Thoracic aorta (tissue), 2 donors: Measurements from ENCODE around the gene MEPCE. TPM values are rescaled to one million over a fixed set of nuclear protein-coding genes. Genes with fewer than 3 reads are reported as not detected.

ENCODE experiments used
- ATAC-seq: fragments of 150-250 bp; one replicate; pipeline ENCODE4 v1.8.0; 2017; ENCODE audit warnings: low read depth; ENCODE audit not compliant: insufficient number of reproducible peaks, low FRiP score
- DNase-seq: peaks from one replicate; pipeline ENCODE4 v3.0.0-alpha.2; 2020; ENCODE audit warnings: low spot score
- H3K27ac ChIP-seq, 2 donors: fragments of 200-600 bp; sonication (generic); 1 replicate in 1 of 2; 2 replicates in 1 of 2; pipeline ENCODE4 v1.5.1; 2016; ENCODE audit warnings: mild to moderate bottlenecking in 2 of 2, moderate library complexity in 2 of 2
- H3K27me3 ChIP-seq: fragments of 200-600 bp; sonication (generic); replicated peaks from 2 replicates; pipeline ENCODE4 v1.6.0; 2016; ENCODE audit warnings: mild to moderate bottlenecking; ENCODE audit not compliant: insufficient read depth
- H3K36me3 ChIP-seq: fragments of 200-600 bp; sonication (generic); one replicate; pipeline ENCODE4 v1.5.1; 2016
- H3K4me1 ChIP-seq, 2 donors: fragments of 200-600 bp; sonication (generic); 1 replicate in 1 of 2; 2 replicates in 1 of 2; pipeline versions ENCODE4 v1.5.1 to v1.6.0; 2016; ENCODE audit warnings: low read depth in 2 of 2, mild to moderate bottlenecking in 1 of 2; ENCODE audit not compliant: control insufficient read depth in 1 of 2
- H3K4me3 ChIP-seq: fragments of 200-600 bp; sonication (generic); 2 replicates; pipeline ENCODE4 v1.5.1; 2016; ENCODE audit warnings: mild to moderate bottlenecking
- H3K9me3 ChIP-seq: fragments of 200-600 bp; sonication (generic); 2 replicates; pipeline ENCODE4 v1.5.1; 2016
- total RNA-seq, 2 donors: library from RNA; depleted of rRNA; stranded (reverse); fragments of >200 nt; gene quantifications; one replicate each; pipeline versions ENCODE4 v1.1.0 to v1.2.3, GENCODE V29; 2016
- TF ChIP-seq, protein P1 (sequence below): fragments of 200-600 bp; sonication (generic); IDR thresholded peaks from one replicate; pipeline ENCODE4 v1.5.1; 2019; ENCODE audit warnings: antibody characterized with exemption

MEPCE gene
- total RNA-seq, 2 donors from 2014 or later: 27.2 to 27.8 TPM

DNA sequence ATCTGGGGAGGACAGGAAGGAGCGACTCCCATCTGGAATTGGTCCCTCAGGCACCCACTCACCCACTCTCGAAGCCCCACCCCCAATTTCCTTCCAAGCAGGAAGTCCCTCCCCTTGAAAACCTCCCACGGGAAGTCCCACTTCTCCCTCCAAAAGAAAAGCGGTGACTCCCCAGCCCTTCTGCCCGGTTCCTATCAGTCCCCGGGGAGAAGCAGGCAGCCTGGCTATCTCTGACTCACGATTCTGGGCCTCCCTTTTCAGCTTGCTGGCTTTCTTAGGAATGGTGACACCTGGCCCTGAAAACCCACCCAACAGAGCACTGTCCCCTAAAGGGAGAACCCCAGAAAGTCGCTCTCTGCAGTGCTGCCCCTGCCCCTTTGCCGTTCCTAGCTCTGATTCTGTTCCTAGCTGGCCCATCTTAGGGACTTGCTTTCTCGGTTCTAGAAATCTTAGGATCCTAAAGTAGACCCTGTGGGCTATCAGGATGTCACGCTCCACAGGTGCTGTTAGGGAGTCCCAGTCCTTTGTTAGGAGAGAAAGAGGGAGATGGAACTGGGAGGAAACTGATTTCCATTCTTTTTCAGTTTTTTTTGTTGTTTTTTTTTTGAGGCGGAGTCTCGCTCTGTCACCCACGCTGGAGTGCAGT is 43.3 kb downstream of the MEPCE start:
- H3K9me3 ChIP-seq: no peaks in the 10 kb centered on the region
- peak overlapping the region; percentile 45 for H3K4me3 ChIP-seq
- TF ChIP-seq, protein P1, sequence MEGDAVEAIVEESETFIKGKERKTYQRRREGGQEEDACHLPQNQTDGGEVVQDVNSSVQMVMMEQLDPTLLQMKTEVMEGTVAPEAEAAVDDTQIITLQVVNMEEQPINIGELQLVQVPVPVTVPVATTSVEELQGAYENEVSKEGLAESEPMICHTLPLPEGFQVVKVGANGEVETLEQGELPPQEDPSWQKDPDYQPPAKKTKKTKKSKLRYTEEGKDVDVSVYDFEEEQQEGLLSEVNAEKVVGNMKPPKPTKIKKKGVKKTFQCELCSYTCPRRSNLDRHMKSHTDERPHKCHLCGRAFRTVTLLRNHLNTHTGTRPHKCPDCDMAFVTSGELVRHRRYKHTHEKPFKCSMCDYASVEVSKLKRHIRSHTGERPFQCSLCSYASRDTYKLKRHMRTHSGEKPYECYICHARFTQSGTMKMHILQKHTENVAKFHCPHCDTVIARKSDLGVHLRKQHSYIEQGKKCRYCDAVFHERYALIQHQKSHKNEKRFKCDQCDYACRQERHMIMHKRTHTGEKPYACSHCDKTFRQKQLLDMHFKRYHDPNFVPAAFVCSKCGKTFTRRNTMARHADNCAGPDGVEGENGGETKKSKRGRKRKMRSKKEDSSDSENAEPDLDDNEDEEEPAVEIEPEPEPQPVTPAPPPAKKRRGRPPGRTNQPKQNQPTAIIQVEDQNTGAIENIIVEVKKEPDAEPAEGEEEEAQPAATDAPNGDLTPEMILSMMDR: no peak
- no peaks in the 10 kb centered on the region for H3K27me3 ChIP-seq
- no peak for ATAC-seq
- no peak for DNase-seq
- peaks cover 38 to 59% of the 10 kb centered on the region in 2 donors for H3K4me1 ChIP-seq
- H3K36me3 ChIP-seq: peaks cover 20% of the 10 kb centered on the region
- peak overlapping the region; percentile 48 to 70 for H3K27ac ChIP-seq

DNA sequence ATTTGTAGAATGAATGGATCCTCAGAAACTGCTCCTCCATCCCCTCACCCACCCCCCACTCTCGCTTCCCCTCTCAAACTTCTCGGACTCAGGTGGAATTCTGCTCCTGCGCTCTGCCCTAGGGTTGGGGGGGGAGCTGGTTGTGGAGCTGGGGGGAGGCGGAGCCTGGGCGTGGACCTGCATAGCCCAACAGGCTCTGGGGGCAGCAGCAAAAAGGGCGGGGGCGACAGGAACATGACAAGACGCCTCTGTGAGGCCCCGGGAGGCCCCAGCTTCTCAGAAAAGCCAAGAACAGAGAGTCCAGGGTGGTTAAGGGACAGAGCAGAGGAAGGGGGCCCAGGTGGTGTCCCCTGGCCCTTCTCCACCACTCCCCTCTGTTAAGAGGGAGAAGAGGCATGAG is 45.9 kb downstream of the MEPCE start:
- no peaks in the 10 kb centered on the region for H3K9me3 ChIP-seq
- H3K27me3 ChIP-seq: no peaks in the 10 kb centered on the region
- peaks cover 34 to 61% of the 10 kb centered on the region in 2 donors for H3K4me1 ChIP-seq
- ATAC-seq (no peak), DNase-seq (no peak)
- peak overlapping the region; percentile 99 for H3K4me3 ChIP-seq
- H3K36me3 ChIP-seq: peaks cover 18% of the 10 kb centered on the region
- TF ChIP-seq, protein P1: no peak
- peak overlapping the region; percentile 44 to 90 for H3K27ac ChIP-seq

DNA sequence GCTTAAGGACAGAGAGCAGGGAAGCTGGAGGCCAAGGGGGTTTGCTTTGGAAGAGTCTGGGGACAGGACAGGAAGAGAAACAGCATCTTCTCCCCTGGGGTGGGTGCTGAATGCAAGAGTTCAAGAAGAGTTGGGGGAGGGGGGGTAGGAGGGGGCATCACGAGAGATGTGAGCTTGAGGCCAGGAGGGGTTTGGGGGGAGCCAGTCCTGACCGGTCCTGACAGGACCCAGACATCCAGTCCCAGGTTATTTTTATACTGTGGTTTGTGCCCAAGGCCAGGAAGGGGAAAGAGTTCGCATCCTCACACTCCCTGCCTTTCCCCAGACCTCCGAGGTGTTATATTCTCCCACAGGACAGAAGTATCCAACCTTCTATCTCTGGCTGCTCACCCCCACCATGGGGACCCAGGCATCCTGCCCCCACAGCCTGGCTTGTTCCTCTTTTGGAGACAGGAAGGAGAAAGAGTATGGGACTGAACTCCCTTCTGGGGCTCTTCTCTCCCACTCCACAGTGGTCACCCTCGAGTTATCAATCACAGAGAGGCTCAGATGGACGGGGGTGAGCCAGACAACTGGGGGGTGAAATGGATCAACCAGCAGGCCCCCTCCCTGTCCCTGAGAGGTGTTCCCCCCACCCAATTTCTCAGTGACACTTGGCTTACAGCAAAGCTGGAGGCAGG is 46.6 kb downstream of the MEPCE start:
- H3K4me3 ChIP-seq: peak overlapping the region; percentile 99
- H3K27ac ChIP-seq: peak overlapping the region; percentile 44 to 90
- H3K36me3 ChIP-seq: peaks cover 16% of the 10 kb centered on the region
- no peaks in the 10 kb centered on the region for H3K27me3 ChIP-seq
- H3K4me1 ChIP-seq: peaks cover 34 to 61% of the 10 kb centered on the region in 2 donors
- TF ChIP-seq, protein P1: no peak
- no peaks in the 10 kb centered on the region for H3K9me3 ChIP-seq
- ATAC-seq (no peak), DNase-seq (no peak)

DNA sequence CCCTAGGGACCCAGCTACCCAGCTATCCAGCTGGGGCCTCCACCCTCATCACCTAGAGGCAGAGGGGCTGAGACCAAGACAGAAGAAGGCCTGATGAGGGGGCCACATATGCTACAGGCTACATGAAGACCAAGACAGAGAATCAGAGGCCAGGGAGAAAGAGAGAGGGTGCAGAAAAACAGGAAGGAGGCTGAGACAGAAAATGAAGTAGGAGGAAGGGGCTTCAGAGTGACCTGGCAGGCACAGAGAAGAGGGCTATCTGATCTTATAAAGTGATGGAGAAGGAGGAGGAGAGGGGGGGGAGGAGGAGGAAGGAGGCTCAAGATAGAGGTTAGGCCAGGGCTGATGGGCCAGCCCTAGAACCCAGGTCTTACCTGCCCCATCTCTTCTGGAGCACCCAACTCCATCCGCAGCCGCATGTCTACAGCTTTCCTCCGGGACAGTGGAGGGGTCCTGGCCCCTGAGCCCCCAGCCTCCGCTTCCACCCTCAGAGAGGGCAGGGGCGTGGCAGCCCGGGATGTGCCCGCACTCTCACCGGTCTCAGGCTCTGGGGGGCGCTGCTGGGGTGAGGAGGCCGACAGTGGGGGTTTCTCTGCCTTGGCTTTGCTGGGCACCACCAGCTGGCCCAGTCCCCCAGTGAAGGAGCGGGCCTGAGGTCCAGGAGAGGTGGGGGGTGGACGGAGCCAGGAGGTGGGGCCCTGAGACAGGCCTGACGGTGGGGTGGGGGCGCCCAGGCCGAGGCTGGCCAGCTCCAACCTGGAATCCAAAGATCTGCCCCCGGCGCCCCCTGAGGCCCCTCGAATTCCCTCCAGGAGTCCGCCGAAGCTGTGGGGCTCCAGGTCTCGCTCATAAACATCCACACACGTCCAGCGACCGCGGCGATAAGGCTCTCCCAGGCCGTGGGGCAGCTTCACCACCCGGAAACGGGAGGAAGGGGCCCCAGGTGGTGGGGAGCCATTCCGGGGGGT is 47.6 kb downstream of the MEPCE start:
- peaks cover 12% of the 10 kb centered on the region for H3K36me3 ChIP-seq
- peak overlapping the region; percentile 63 to 90 for H3K27ac ChIP-seq
- TF ChIP-seq, protein P1: no peak
- DNase-seq (no peak), ATAC-seq (no peak)
- H3K4me3 ChIP-seq: peak overlapping the region; percentile 99
- H3K27me3 ChIP-seq: no peaks in the 10 kb centered on the region
- H3K4me1 ChIP-seq: peaks cover 34 to 61% of the 10 kb centered on the region in 2 donors
- no peaks in the 10 kb centered on the region for H3K9me3 ChIP-seq

DNA sequence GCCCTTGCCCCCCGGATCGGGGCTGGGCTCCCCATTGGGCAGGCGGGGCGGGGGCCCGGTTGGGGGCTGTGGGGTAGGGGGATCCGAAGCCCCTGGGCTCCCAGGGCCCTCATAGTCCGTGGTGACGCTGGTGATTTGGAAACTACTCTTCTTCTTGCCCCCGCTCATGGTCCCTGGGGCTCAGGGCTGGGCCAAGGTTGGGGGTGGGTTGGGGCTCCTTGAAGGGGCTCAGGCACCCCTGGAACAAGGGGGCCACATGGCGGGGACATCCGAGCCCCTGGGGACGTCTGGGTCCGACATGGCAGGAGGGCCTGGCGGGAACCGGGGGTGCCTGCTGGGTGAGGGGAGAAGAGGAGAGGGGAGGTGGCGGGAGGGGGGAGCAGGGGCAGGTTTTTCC is 48.2 kb downstream of the MEPCE start:
- Histone ChIP-seq H3K4me3 (peak overlapping the region; percentile 99), H3K27ac (peak overlapping the region; percentile 63 to 90), H3K9me3 (no peaks in the 10 kb centered on the region), H3K36me3 (peaks cover 12% of the 10 kb centered on the region), H3K27me3 (no peaks in the 10 kb centered on the region), H3K4me1 (peaks cover 36 to 58% of the 10 kb centered on the region in 2 donors)
- DNase-seq (no peak), ATAC-seq (no peak)
- TF ChIP-seq, protein P1: no peak
